Karpas-422 (cell line): ENCODE results near the gene SLC25A22. TPM values are rescaled to one million over a fixed set of nuclear protein-coding genes. Genes with fewer than 3 reads are reported as not detected.

ENCODE experiments used
- DNase-seq: peaks from one replicate; pipeline ENCODE4 v3.0.0-alpha.2; 2015
- H2AFZ ChIP-seq: fragments of 200-600 bp; sonication (generic); 2 replicates; pipeline ENCODE4 v1.6.1; 2014; ENCODE audit warnings: antibody characterized with exemption, low read length, mixed read lengths
- H3K27ac ChIP-seq: fragments of 200-600 bp; sonication (generic); 2 replicates; pipeline ENCODE4 v1.5.1; 2014; ENCODE audit warnings: mild to moderate bottlenecking, low read length, moderate library complexity
- H3K27me3 ChIP-seq: fragments of 200-600 bp; sonication (generic); 2 replicates; pipeline ENCODE4 v1.6.1; 2014; ENCODE audit warnings: low read length, mixed read lengths
- H3K36me3 ChIP-seq: fragments of 200-600 bp; sonication (generic); 2 replicates; pipeline ENCODE4 v1.6.1; 2014; ENCODE audit warnings: low read length, mixed read lengths; ENCODE audit not compliant: insufficient read depth
- H3K4me1 ChIP-seq: fragments of 200-600 bp; sonication (generic); 2 replicates; pipeline ENCODE4 v1.6.1; 2014; ENCODE audit warnings: mild to moderate bottlenecking, low read length, mixed read lengths
- H3K4me2 ChIP-seq: fragments of 200-600 bp; sonication (generic); 2 replicates; pipeline ENCODE4 v1.6.1; 2014; ENCODE audit warnings: low read length, low read depth, mild to moderate bottlenecking; ENCODE audit not compliant: poor library complexity, severe bottlenecking
- H3K4me3 ChIP-seq: fragments of 200-600 bp; sonication (generic); 2 replicates; pipeline ENCODE4 v1.5.1; 2014; ENCODE audit warnings: mild to moderate bottlenecking, antibody characterized with exemption, low read length, mixed read lengths
- H3K79me2 ChIP-seq: fragments of 200-600 bp; sonication (generic); 2 replicates; pipeline ENCODE4 v1.6.1; 2014; ENCODE audit warnings: mild to moderate bottlenecking, low read length, mixed read lengths
- H3K9ac ChIP-seq: fragments of 200-600 bp; sonication (generic); 2 replicates; pipeline ENCODE4 v1.6.0; 2014; ENCODE audit warnings: low read length
- H3K9me2 ChIP-seq: fragments of 200-600 bp; sonication (generic), shearing (Covaris generic); replicated peaks from 2 replicates; pipeline ENCODE4 v1.6.0; 2014; ENCODE audit warnings: mild to moderate bottlenecking, low read length, moderate library complexity; ENCODE audit not compliant: insufficient read depth
- H3K9me3 ChIP-seq: fragments of 300-700, 200-600 bp; sonication (generic); 2 replicates; pipeline ENCODE4 v1.6.1; 2014; ENCODE audit warnings: low read length, mixed read lengths
- H4K20me1 ChIP-seq: fragments of 200-600 bp; sonication (generic); 2 replicates; pipeline ENCODE4 v1.6.1; 2014; ENCODE audit warnings: mild to moderate bottlenecking, antibody characterized with exemption, low read length, low read depth; ENCODE audit not compliant: insufficient read depth
- total RNA-seq: library from RNA; depleted of rRNA; stranded (reverse); fragments of >200 nt; shearing (Covaris generic); gene quantifications from 2 replicates; pipeline ENCODE4 v1.2.3, GENCODE V29; 2014; ENCODE audit warnings: low replicate concordance

The SLC25A22 gene
- total RNA-seq, 1 experiment from 2014 or later, result 9.3 TPM

DNA sequence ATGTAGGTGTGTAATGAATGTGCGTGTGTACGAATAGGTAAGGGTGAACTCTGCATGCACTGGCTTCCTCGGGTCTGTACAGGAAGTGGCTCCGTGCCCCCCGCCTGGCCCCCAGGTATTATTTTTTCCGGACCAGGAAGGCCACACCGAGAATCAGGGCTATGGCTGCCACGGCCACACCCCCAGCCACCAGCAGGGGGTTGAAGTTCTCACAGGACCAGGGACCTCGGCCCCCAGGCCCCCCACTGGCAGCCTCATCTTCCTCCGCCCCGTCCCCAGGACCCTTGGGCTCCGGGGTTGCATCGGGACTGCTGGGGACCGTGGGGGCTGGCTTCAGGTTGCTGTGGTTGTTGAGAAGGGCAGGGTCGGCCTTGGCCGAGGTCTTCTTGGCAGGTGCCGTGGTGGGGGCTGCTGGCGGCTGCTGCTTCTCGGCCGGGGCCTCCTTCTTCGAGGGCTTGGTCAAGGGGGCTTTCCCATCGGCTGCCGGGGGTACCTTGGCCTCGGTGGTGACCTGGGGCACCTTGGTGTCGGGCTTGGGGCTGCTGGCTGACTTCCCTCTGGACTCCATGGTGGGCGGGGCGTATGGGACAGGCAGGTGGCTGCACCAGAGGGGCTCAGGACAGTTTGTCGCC lies 10.0 kb downstream of the SLC25A22 start:
- Histone ChIP-seq H3K4me3 (peak overlapping the region; percentile 83), H4K20me1 (peaks cover 5% of the 10 kb centered on the region; the same call in 1 of the 2 replicates), H3K9me2 (no peaks in the 10 kb centered on the region), H3K4me1 (peaks cover 51% of the 10 kb centered on the region), H3K4me2 (peak overlapping the region; percentile 86), H3K36me3 (0 out of 2 replicates have a peak, but pooled peaks cover 6% of the 10 kb centered on the region), H3K27ac (peak overlapping the region; percentile 81), H2AFZ (no peak overlapping the region), H3K9ac (peak overlapping the region; percentile 90), H3K79me2 (peaks cover 18% of the 10 kb centered on the region), H3K9me3 (no peaks in the 10 kb centered on the region), H3K27me3 (no peaks in the 10 kb centered on the region)
- DNase-seq, result peak; percentile 66

GRCh38 chr11:787084-787675 lies 10.9 kb downstream of the SLC25A22 start:
- Histone ChIP-seq H3K9me3 (no peaks in the 10 kb centered on the region), H3K27me3 (no peaks in the 10 kb centered on the region), H3K9ac (0 out of 2 replicates have a peak overlapping the region, but pooled peaks have one; percentile 90), H3K36me3 (0 out of 2 replicates have a peak, but pooled peaks cover 6% of the 10 kb centered on the region), H4K20me1 (peaks cover 5% of the 10 kb centered on the region; the same call in 1 of the 2 replicates), H3K79me2 (peaks cover 18% of the 10 kb centered on the region), H2AFZ (no peak overlapping the region), H3K4me3 (no peak overlapping the region), H3K27ac (peak overlapping the region; percentile 81), H3K9me2 (no peaks in the 10 kb centered on the region), H3K4me2 (no peak overlapping the region), H3K4me1 (peaks cover 51% of the 10 kb centered on the region)
- DNase-seq, result peak; percentile 57

- Histone ChIP-seq H4K20me1 (peaks cover 5% of the 10 kb centered on the region; the same call in 1 of the 2 replicates), H2AFZ (no peak overlapping the region), H3K36me3 (0 out of 2 replicates have a peak, but pooled peaks cover 6% of the 10 kb centered on the region), H3K9me3 (no peaks in the 10 kb centered on the region), H3K9me2 (no peaks in the 10 kb centered on the region), H3K4me2 (no peak overlapping the region), H3K79me2 (peaks cover 18% of the 10 kb centered on the region), H3K4me1 (peaks cover 50% of the 10 kb centered on the region), H3K9ac (no peak overlapping the region), H3K27me3 (no peaks in the 10 kb centered on the region), H3K27ac (peak overlapping the region; percentile 48; the same call in 1 of the 2 replicates), H3K4me3 (no peak overlapping the region)
- peak; percentile 76 for DNase-seq
Measured at GRCh38 chr11:786235-787083, 11.6 kb downstream of the SLC25A22 start.

GRCh38 chr11:783581-784015 lies 14.5 kb downstream of the SLC25A22 start:
- H4K20me1 ChIP-seq, result peaks cover 10% of the 10 kb centered on the region
- H3K9me3 ChIP-seq, result no peaks in the 10 kb centered on the region
- no peak overlapping the region for H3K4me2 ChIP-seq
- no peaks in the 10 kb centered on the region for H3K27me3 ChIP-seq
- H3K79me2 ChIP-seq, result peaks cover 20% of the 10 kb centered on the region
- H3K4me3 ChIP-seq, result no peak overlapping the region
- peaks cover 47% of the 10 kb centered on the region for H3K4me1 ChIP-seq
- no peak overlapping the region for H3K9ac ChIP-seq
- peak; percentile 77 for DNase-seq
- 0 out of 2 replicates have a peak, but pooled peaks cover 9% of the 10 kb centered on the region for H3K36me3 ChIP-seq
- no peaks in the 10 kb centered on the region for H3K9me2 ChIP-seq
- no peak overlapping the region for H2AFZ ChIP-seq
- H3K27ac ChIP-seq, result no peak overlapping the region

GRCh38 chr11:782264-783174 lies 15.6 kb downstream of the SLC25A22 start:
- H3K27ac ChIP-seq, result no peak overlapping the region
- H3K4me3 ChIP-seq, result no peak overlapping the region
- peaks cover 24% of the 10 kb centered on the region for H3K79me2 ChIP-seq
- H3K9me2 ChIP-seq, result no peaks in the 10 kb centered on the region
- DNase-seq, result no peak
- no peak overlapping the region for H2AFZ ChIP-seq
- peaks cover 8% of the 10 kb centered on the region; the same call in 1 of the 2 replicates for H4K20me1 ChIP-seq
- H3K4me2 ChIP-seq, result no peak overlapping the region
- 0 out of 2 replicates have a peak, but pooled peaks cover 6% of the 10 kb centered on the region for H3K36me3 ChIP-seq
- H3K9ac ChIP-seq, result no peak overlapping the region
- H3K4me1 ChIP-seq, result peaks cover 42% of the 10 kb centered on the region
- no peaks in the 10 kb centered on the region for H3K27me3 ChIP-seq
- no peaks in the 10 kb centered on the region for H3K9me3 ChIP-seq

DNA sequence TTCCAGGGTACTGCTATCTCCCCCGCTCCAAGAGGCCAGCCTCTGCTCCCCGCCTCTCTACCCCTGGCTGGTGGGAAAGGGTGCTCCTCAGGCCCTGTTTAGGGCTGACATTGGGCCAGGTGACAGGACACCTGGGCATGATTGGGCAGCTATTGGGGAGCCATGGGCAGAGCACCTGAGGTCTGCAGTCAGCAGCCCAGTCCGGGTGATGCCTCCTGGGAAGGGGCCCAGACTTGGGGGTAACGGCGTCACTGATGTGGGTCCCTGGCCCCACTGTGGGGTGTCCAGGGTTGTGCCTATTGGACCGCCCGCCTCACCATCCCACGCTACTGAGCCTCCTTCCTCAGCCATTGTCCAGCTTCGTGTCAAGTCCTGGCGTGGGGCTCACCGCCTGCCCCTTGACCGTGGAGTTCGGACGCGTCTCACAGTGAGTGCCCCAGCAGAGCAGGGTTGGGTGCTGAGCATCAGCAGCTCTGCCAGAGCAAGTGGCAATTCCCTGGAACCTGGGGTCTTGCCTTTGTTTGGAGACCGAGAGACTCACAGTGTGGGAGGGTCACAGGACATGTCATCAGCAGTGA lies 18.0 kb downstream of the SLC25A22 start:
- H3K27me3 ChIP-seq, result no peaks in the 10 kb centered on the region
- H3K27ac ChIP-seq, result no peak overlapping the region
- H3K9me2 ChIP-seq, result no peaks in the 10 kb centered on the region
- H3K9ac ChIP-seq, result no peak overlapping the region
- DNase-seq, result no peak
- H3K4me2 ChIP-seq, result no peak overlapping the region
- H3K79me2 ChIP-seq, result peaks cover 44% of the 10 kb centered on the region
- H3K4me1 ChIP-seq, result peaks cover 35% of the 10 kb centered on the region
- no peak overlapping the region for H3K4me3 ChIP-seq
- H4K20me1 ChIP-seq, result peaks cover 23% of the 10 kb centered on the region
- no peaks in the 10 kb centered on the region for H3K9me3 ChIP-seq
- 0 out of 2 replicates have a peak, but pooled peaks cover 6% of the 10 kb centered on the region for H3K36me3 ChIP-seq
- H2AFZ ChIP-seq, result no peak overlapping the region
